T-helper 17 cell (primary cell): ENCODE data around the gene OSBPL9. TPM values are rescaled to one million over a fixed set of nuclear protein-coding genes. Genes with fewer than 3 reads are reported as not detected.

ENCODE experiments used
- ATAC-seq: fragments of 150-1000 bp; cut with Tn5 transposase; 2 replicates; pipeline ENCODE4 v1.10.0; 2021; ENCODE audit warnings: mild to moderate bottlenecking, moderate library complexity
- DNase-seq, 3 donors: peaks; one replicate each; pipeline versions ENCODE4 v3.0.0 to v3.0.0-alpha.2; 2020 to 2021
- H3K9me3 ChIP-seq: one replicate; pipeline ENCODE4 v1.7.0; 2013; ENCODE audit warnings: low read length, mild to moderate bottlenecking; ENCODE audit not compliant: control insufficient read depth, poor library complexity, severe bottlenecking
- H3K27ac Mint-ChIP-seq: one replicate; pipeline ENCODE4 v1.8.0; 2022; ENCODE audit warnings: mild to moderate bottlenecking, moderate library complexity, mixed read lengths
- H3K27me3 Mint-ChIP-seq: one replicate; pipeline ENCODE4 v1.8.0; 2022; ENCODE audit warnings: mixed read lengths
- H3K36me3 Mint-ChIP-seq: one replicate; pipeline ENCODE4 v1.8.0; 2022; ENCODE audit warnings: low read depth, mixed read lengths
- H3K4me1 Mint-ChIP-seq: one replicate; pipeline ENCODE4 v1.8.0; 2022; ENCODE audit warnings: mild to moderate bottlenecking, mixed read lengths
- H3K4me3 Mint-ChIP-seq: one replicate; pipeline ENCODE4 v1.8.0; 2022; ENCODE audit warnings: mild to moderate bottlenecking, moderate library complexity, mixed read lengths
- total RNA-seq, 4 donors: library from RNA in 2 of 4; stranded (reverse) in 2 of 4; gene quantifications; one replicate each; pipeline ENCODE4 v1.2.3 and lab custom pipeline; 2022 to 2026

The OSBPL9 gene
- total RNA-seq, 2 donors from 2014 or later: 47.3 to 49.2 TPM

- no peak for ATAC-seq
- H3K4me3 Mint-ChIP-seq: no peak overlapping the region
- peaks cover 11% of the 10 kb centered on the region for H3K36me3 Mint-ChIP-seq
- H3K27me3 Mint-ChIP-seq: no peaks in the 10 kb centered on the region
- H3K9me3 ChIP-seq: no peaks in the 10 kb centered on the region
- peaks cover 10% of the 10 kb centered on the region for H3K4me1 Mint-ChIP-seq
- no peak for DNase-seq
- no peak overlapping the region for H3K27ac Mint-ChIP-seq
Observed at GRCh38 chr1:51755437-51755836, 138.5 kb downstream of the OSBPL9 start.

GRCh38 chr1:51756290-51756689, 139.4 kb downstream of the OSBPL9 start:
- ATAC-seq: no peak
- no peak overlapping the region for H3K27ac Mint-ChIP-seq
- DNase-seq: no peak
- H3K9me3 ChIP-seq: no peaks in the 10 kb centered on the region
- peaks cover 10% of the 10 kb centered on the region for H3K36me3 Mint-ChIP-seq
- H3K4me3 Mint-ChIP-seq: no peak overlapping the region
- peaks cover 12% of the 10 kb centered on the region for H3K4me1 Mint-ChIP-seq
- no peaks in the 10 kb centered on the region for H3K27me3 Mint-ChIP-seq

GRCh38 chr1:51758310-51758709, 141.4 kb downstream of the OSBPL9 start:
- DNase-seq (no peak), ATAC-seq (no peak)
- Mint-ChIP-seq H3K27me3 (no peaks in the 10 kb centered on the region), H3K27ac (no peak overlapping the region), H3K4me1 (peaks cover 12% of the 10 kb centered on the region), H3K36me3 (peaks cover 6% of the 10 kb centered on the region), H3K4me3 (no peak overlapping the region)
- no peaks in the 10 kb centered on the region for H3K9me3 ChIP-seq

- Mint-ChIP-seq H3K27me3 (no peaks in the 10 kb centered on the region), H3K36me3 (peaks cover 2% of the 10 kb centered on the region), H3K4me3 (no peak overlapping the region), H3K27ac (peak overlapping the region; percentile 43), H3K4me1 (peaks cover 6% of the 10 kb centered on the region)
- ATAC-seq: no peak
- DNase-seq: no peak
- no peaks in the 10 kb centered on the region for H3K9me3 ChIP-seq
Observed at GRCh38 chr1:51760872-51761271, 144.0 kb downstream of the OSBPL9 start.

GRCh38 chr1:51761351-51761750, 144.5 kb downstream of the OSBPL9 start:
- Mint-ChIP-seq H3K4me3 (no peak overlapping the region), H3K27ac (peak overlapping the region; percentile 43), H3K4me1 (peaks cover 5% of the 10 kb centered on the region), H3K36me3 (peaks cover 2% of the 10 kb centered on the region), H3K27me3 (no peaks in the 10 kb centered on the region)
- ATAC-seq (no peak), DNase-seq (no peak)
- no peaks in the 10 kb centered on the region for H3K9me3 ChIP-seq

GRCh38 chr1:51768971-51769588, 152.2 kb downstream of the OSBPL9 start:
- no peak overlapping the region for H3K4me3 Mint-ChIP-seq
- peak overlapping the region; percentile 53 for H3K27ac Mint-ChIP-seq
- H3K36me3 Mint-ChIP-seq: peaks cover 13% of the 10 kb centered on the region
- H3K4me1 Mint-ChIP-seq: peaks cover 9% of the 10 kb centered on the region
- H3K9me3 ChIP-seq: no peaks in the 10 kb centered on the region
- ATAC-seq: peak; percentile 65
- DNase-seq: no peak
- H3K27me3 Mint-ChIP-seq: no peaks in the 10 kb centered on the region

GRCh38 chr1:51776408-51776807, 159.5 kb downstream of the OSBPL9 start:
- H3K36me3 Mint-ChIP-seq: peaks cover 25% of the 10 kb centered on the region
- peaks cover 9% of the 10 kb centered on the region for H3K4me1 Mint-ChIP-seq
- H3K27me3 Mint-ChIP-seq: no peaks in the 10 kb centered on the region
- ATAC-seq (no peak), DNase-seq (no peak)
- no peaks in the 10 kb centered on the region for H3K9me3 ChIP-seq
- no peak overlapping the region for H3K27ac Mint-ChIP-seq
- H3K4me3 Mint-ChIP-seq: no peak overlapping the region

- no peak for DNase-seq
- H3K9me3 ChIP-seq: no peaks in the 10 kb centered on the region
- peaks cover 6% of the 10 kb centered on the region for H3K4me1 Mint-ChIP-seq
- peaks cover 17% of the 10 kb centered on the region for H3K36me3 Mint-ChIP-seq
- no peak for ATAC-seq
- peak overlapping the region; percentile 57 for H3K27ac Mint-ChIP-seq
- H3K27me3 Mint-ChIP-seq: no peaks in the 10 kb centered on the region
- no peak overlapping the region for H3K4me3 Mint-ChIP-seq
Observed at GRCh38 chr1:51780927-51781326, 164.0 kb downstream of the OSBPL9 start.

GRCh38 chr1:51784997-51785421, 168.1 kb downstream of the OSBPL9 start:
- Mint-ChIP-seq H3K4me3 (no peak overlapping the region), H3K36me3 (peaks cover 23% of the 10 kb centered on the region), H3K27ac (peak overlapping the region; percentile 78), H3K27me3 (no peaks in the 10 kb centered on the region), H3K4me1 (peaks cover 5% of the 10 kb centered on the region)
- H3K9me3 ChIP-seq: no peaks in the 10 kb centered on the region
- DNase-seq: no peak
- ATAC-seq: no peak

GRCh38 chr1:51788938-51789337, 172.0 kb downstream of the OSBPL9 start:
- no peak for ATAC-seq
- H3K27me3 Mint-ChIP-seq: no peaks in the 10 kb centered on the region
- peaks cover 11% of the 10 kb centered on the region for H3K4me1 Mint-ChIP-seq
- no peaks in the 10 kb centered on the region for H3K9me3 ChIP-seq
- no peak overlapping the region for H3K27ac Mint-ChIP-seq
- H3K4me3 Mint-ChIP-seq: no peak overlapping the region
- DNase-seq: no peak
- peaks cover 20% of the 10 kb centered on the region for H3K36me3 Mint-ChIP-seq

- no peaks in the 10 kb centered on the region for H3K27me3 Mint-ChIP-seq
- H3K4me3 Mint-ChIP-seq: no peak overlapping the region
- peaks cover 20% of the 10 kb centered on the region for H3K36me3 Mint-ChIP-seq
- ATAC-seq (no peak), DNase-seq (no peak)
- peaks cover 11% of the 10 kb centered on the region for H3K4me1 Mint-ChIP-seq
- no peaks in the 10 kb centered on the region for H3K9me3 ChIP-seq
- no peak overlapping the region for H3K27ac Mint-ChIP-seq
Observed at GRCh38 chr1:51789342-51789741, 172.4 kb downstream of the OSBPL9 start.

GRCh38 chr1:51790385-51790784, 173.5 kb downstream of the OSBPL9 start:
- Mint-ChIP-seq H3K4me1 (peaks cover 11% of the 10 kb centered on the region), H3K4me3 (no peak overlapping the region), H3K36me3 (peaks cover 16% of the 10 kb centered on the region), H3K27ac (peak overlapping the region; percentile 34), H3K27me3 (no peaks in the 10 kb centered on the region)
- H3K9me3 ChIP-seq: no peaks in the 10 kb centered on the region
- ATAC-seq (no peak), DNase-seq (no peak)

GRCh38 chr1:51791888-51792287, 175.0 kb downstream of the OSBPL9 start:
- no peaks in the 10 kb centered on the region for H3K9me3 ChIP-seq
- Mint-ChIP-seq H3K27me3 (no peaks in the 10 kb centered on the region), H3K36me3 (peaks cover 12% of the 10 kb centered on the region), H3K4me1 (peaks cover 11% of the 10 kb centered on the region), H3K27ac (no peak overlapping the region), H3K4me3 (no peak overlapping the region)
- ATAC-seq: no peak
- no peak for DNase-seq

- DNase-seq (no peak), ATAC-seq (no peak)
- Mint-ChIP-seq H3K36me3 (peaks cover 17% of the 10 kb centered on the region), H3K27ac (peak overlapping the region; percentile 53), H3K4me1 (peaks cover 11% of the 10 kb centered on the region), H3K4me3 (no peak overlapping the region), H3K27me3 (no peaks in the 10 kb centered on the region)
- H3K9me3 ChIP-seq: no peaks in the 10 kb centered on the region
Observed at GRCh38 chr1:51792864-51793263, 176.0 kb downstream of the OSBPL9 start.
